HG02884 (cell line): ENCODE results near the gene MYO15A.

Source experiments
- ATAC-seq: cut with Tn5 transposase; IDR thresholded peaks from one replicate; pipeline ENCODE4 v1.9.1; 2021; ENCODE audit warnings: mild to moderate bottlenecking, moderate library complexity; ENCODE audit not compliant: unreplicated experiment

Gene MYO15A, protein sequence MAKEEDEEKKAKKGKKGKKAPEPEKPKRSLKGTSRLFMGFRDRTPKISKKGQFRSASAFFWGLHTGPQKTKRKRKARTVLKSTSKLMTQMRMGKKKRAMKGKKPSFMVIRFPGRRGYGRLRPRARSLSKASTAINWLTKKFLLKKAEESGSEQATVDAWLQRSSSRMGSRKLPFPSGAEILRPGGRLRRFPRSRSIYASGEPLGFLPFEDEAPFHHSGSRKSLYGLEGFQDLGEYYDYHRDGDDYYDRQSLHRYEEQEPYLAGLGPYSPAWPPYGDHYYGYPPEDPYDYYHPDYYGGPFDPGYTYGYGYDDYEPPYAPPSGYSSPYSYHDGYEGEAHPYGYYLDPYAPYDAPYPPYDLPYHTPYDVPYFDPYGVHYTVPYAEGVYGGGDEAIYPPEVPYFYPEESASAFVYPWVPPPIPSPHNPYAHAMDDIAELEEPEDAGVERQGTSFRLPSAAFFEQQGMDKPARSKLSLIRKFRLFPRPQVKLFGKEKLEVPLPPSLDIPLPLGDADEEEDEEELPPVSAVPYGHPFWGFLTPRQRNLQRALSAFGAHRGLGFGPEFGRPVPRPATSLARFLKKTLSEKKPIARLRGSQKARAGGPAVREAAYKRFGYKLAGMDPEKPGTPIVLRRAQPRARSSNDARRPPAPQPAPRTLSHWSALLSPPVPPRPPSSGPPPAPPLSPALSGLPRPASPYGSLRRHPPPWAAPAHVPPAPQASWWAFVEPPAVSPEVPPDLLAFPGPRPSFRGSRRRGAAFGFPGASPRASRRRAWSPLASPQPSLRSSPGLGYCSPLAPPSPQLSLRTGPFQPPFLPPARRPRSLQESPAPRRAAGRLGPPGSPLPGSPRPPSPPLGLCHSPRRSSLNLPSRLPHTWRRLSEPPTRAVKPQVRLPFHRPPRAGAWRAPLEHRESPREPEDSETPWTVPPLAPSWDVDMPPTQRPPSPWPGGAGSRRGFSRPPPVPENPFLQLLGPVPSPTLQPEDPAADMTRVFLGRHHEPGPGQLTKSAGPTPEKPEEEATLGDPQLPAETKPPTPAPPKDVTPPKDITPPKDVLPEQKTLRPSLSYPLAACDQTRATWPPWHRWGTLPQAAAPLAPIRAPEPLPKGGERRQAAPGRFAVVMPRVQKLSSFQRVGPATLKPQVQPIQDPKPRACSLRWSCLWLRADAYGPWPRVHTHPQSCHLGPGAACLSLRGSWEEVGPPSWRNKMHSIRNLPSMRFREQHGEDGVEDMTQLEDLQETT (N-terminal part only)

DNA sequence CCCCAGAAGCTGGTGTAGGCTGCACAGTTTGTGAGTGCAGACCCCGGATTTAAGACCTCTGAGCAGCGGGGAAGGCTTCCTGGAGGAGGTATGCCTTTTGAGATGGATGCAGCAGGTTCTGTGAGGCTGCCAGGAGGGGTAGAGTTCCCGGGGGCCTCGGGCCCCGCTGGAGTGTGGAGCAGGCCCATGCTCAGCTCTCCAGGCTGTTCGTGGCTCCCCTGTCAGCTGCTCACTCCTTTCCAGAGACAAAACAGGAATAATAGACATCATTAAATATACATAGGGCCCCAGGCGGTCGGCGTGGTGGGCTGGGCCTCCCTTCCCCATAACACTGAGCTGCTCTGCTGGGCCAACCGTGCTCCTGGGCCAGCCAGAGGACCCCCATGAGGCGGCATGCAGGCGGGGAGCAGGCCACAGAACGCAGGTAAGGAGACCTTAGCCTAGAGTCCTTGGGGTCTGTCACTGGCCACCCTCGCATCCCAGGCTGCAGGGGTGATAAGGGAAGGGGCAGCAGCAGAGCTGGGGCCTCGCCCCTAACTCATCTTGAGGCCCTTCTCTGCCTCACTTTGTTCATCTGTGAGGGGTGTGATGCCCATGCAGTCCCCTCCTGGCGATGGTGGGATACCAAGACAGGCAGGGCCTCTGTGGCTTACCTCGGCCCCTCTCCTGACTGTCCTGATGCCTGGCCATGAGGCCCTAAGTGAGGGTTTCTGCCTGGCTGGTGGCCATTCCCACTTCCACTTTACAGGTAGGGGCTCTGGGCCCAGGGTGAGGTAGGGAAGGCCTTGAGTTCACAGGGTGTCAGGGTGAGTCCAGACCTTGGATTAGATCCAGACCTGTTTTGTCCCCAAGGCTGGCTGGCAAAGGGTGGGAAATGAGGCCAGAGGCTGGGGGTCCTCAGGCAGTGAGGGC, at the start of gene MYO15A:
MYO15A (plus strand) TSS at position 356 of the 912 bp plus-strand sequence. CDS start 10,045 bp downstream, outside the sequence.
- ATAC-seq = no peak

DNA sequence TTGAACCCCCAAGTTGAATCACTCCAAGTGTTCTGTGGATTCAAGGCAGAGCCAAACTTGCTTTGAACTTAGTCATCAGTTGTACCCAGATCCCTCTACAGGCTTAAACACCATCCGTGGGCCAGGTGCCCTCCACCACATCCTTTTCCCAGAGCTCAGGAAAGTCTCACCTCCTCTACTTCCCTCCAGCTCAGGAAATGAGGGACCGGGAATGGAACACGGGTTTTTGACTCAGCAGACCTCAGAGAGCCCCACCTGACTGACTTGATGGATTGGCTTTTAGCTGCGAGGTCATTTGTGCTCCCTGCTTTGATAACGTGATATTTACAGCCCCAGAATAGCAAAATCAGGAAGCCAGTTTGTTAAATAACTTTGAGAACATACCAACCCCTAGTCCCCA, 49.3 kb upstream of the MYO15A start:
- ATAC-seq = no peak

DNA sequence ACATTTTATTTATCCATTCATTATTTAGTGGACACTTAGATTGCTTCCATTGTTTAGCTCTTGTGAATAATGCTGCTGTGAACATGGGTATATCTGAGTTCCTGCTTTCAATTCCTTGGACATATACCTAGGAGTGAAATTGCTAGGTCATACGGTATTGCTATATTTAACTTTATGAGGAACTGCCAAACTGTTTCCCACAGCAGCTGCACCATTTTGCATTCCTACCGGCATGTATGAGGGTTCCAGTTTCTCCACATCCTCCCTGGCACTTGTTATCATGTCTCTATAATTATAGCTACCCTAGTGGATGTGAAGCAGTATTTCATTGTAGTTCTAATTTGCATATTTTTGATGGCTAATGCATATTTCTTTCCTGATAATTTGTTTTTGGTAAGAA, 44.5 kb upstream of the MYO15A start:
- no peak for ATAC-seq

DNA sequence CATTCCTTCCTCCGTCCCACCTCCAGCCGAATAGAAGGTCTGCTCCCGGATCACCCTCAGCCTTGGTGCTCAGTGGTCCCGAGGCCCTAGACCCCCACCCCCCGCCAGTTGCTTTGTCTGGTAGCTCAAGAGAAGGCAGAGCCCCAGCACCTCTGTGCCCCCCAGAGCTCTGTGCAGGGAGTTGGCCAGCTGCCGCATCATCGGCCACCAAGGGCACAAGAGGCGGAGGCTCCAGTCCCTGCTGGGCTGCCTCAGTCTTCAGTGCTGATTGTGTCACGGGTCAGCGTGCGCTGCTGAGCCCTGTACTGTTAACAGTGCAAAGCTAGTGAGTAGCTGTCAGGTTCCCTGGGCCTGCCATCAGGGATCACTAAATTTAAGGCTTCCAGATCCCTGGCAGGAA, 43.0 kb upstream of the MYO15A start:
- no peak for ATAC-seq

DNA sequence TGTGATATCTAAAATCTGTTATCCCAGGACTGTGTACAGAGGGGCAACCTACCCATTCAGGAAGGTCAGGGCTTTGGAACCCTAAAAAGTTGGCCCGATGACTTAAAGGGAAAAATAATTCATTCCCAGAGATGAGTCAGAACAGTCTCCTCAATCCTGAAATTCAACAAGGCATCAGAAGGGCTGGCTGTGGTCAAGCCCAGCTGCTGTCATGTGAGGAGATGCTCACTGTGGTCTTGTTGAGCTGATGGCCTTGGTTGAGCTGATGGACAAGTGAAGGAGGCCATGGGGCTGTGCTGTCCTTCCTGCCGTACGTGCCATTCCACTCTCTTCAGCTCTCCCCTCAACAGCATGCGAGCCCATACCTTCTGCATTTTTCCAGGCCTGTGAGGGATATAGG, 41.7 kb upstream of the MYO15A start:
- no peak for ATAC-seq

DNA sequence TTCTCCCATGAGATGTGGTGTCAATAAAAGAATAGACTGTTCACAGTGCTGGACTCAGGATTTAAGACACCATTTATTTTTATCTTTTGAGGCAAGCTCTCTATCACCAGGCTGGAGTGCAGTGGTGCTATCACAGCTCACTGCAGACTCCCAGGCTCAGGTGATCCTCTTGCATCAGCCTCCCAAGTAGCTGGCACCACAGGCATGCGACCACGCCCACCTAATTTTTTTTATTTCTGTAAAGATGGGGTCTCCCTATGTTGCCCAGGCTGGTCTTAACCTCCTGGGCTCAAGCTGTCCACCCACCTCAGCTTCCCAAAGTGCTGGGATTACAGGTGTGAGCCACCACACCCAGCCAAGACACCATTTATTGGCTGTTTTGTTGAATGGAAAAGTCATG, 39.5 kb upstream of the MYO15A start:
- no peak for ATAC-seq

DNA sequence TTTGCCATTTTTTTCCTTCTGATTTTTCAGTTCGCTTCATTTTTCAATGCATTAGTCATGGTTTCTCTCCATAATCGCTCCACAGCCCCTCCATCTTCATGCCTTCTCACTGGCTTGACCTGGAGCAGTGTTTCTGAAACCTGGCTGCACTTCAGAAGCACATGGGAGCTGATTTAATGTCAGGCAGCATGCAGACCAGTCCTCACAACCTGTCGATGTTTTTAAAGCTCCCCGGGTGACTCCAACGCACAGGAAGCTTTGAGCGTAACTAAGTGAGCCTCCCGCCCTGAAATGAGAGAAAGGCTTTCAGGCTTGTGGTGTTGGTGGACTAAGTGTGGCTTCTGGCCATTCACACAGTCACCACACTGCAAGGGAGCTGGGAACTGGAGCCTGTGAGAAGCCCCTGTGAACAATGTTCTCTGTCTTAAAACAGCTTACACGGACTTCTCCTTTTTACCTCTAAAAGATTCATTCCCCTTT, 37.7 kb upstream of the MYO15A start:
- no peak for ATAC-seq

DNA sequence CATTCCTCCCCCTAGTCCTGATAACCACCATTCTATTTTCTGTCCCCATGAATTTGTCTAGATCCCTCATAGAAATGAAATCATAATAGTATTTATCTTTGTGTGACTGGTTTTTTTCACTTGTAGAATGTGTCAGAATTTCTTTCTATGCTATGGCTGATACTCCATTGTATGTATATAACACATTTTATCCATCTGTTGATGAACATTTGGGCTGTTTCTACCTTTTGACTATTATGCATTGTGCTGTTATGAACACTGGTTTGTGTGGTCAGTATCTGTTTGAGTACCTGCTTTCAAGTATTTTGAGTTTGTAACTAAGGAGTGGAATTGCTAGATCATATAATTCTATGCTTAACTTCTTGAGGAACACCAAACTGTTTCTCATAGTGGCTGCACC, 36.8 kb upstream of the MYO15A start:
- ATAC-seq = no peak

DNA sequence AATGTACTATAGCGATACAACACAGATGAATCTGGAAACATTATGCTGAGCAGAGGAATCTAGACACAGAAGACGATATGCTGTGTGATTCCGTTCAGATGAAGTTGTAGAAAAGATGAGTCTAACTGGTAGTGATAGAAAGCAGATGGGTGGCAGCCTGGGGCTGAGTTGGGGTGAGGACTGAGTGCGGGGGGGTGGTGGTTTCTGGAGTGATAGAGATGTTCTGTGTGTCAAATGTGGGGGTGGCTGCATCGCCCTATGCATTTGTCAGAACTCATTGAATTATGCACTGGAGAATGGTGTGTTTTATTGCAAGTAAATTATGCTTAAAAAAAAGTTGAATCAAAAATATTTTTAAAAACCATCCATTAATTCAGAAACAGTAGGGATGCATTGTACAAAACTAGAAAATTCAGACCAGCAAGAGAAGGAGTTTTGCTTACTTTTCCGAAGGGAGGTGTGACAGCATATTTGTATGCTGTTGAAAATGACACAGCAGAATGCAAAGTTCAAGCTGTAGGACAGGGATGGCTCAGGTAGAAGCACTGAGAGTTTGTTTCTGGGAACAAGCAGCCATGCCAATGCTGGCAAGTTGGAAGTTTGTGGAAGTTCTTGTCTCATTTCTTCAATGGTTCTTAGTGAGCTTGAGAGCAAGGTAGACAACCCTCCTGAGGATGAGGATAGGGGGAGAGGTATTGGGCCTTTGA, 33.8 kb upstream of the MYO15A start:
- no peak for ATAC-seq

DNA sequence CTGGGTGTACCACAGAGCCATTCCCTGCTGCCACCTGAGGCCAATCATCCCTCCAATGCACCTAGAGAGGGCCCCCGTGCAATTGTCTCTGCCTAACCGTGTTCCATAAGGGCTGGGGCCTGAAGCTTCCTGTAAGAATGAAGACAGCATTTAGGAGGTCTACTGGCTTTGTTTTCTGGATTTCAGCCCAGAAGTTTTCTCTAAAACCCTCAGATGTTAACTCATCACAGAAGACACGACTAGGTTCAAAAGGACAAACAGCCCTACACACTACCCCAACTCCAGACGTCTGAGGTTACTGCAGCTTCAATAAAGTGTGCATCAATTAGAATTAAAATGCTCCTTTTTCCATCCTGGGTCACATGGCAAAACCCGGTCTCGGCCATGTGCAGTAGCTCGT, 31.6 kb upstream of the MYO15A start:
- ATAC-seq = no peak

DNA sequence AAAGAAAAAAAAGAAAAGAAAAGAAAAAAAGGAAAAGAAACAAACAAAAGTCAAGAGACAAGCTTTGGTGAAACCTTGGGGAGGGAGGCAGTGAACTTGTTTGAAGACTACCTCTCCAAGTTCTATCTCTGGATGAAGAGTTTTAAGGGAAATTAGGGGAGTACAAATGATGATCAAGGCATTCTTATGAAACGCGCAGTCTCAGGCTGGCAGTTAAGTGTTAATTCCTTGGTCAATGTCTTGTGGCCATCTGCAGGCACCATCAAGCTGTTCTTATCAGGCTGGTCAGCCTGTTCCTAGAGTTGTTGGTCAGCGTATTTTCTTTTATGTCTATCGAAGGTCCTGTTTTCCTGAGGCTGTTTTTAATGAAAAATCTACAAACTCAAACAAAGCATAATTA, 29.0 kb upstream of the MYO15A start:
- no peak for ATAC-seq

DNA sequence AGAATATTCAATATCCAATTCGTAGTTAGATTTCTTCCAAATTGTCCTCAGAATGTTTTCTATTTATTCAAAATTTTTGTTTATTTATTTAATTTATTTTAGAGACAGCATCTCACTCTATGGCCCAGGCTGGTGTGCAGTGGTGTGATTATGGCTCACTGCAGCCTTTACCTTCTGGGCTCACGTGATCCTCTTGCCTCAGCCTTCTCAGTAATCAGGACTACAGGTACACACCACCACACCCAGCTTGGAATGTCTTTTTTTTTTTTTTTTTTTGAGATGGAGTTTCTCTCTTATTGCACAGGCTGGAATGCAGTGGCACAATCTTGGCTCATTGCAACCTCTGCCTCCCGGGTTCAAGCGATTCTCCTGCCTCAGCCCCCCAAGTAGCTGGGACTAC, 24.3 kb upstream of the MYO15A start:
- ATAC-seq = no peak

DNA sequence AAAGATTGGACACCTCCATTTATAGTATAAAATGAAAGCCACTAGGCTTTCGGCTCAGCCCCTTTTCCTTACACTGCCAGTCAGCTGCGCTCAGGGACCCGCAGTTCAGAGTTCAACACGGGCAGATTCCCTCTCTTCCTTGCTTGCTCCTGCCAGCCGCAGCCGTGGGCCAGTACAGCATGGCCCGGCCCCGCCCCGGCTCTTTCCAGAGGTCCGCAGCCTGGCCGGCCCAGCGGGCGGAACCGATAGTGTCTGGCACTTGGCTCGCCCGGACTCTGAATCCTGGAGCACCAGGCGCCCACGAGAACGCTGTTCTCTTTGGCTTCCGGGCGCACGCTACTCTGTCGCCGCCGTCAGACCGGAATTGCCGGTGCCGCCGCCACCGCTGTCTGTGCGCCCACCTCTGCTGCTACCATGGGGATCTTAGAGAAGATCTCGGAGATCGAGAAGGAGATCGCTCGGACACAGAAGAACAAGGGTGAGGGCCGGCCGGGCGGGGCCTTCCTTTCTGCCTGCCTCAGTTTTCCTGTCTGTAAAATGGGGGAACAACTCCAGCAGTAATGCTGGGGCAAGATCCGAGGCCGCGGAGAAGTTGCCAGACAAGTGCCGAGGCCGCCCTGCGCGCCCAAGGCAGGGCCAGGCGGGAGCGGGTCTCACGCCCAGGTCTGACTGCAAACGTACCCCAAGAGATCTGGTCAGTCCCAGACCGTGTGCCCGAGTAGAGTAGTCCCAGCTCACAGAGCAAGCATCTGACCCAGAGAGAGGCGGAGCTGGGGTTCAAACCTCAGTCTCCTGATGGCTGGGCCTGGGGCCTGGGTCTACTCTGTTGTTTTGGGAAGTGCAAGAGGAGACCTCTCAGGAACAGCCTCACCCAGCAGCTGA, 20.7 kb upstream of the MYO15A start, which contains the start of gene DRG2:
DRG2 (plus strand) TSS at position 339 of the 882 bp plus-strand sequence; CDS start at position 415, 76 bp downstream.
- ATAC-seq = peak; percentile 74

DNA sequence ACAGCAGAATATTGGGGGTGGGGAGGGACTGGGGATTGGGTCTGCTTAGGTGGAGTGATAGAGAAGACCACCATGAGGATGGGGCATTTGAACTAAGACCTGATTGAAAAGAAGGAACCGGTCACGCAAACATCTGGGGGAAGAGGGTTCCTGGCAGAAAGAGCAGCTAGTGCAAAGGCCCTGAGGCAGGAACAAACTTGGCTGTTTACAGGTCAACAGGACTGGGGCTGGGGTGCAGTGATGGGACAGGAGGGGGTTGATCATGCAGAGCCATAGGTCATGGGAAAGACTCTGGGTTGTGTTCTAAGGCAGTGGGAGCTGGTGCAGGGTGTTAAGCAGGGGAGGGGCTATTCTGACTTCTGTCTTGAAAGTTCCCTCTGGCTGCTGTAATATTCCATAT, 18.9 kb upstream of the MYO15A start:
- ATAC-seq = no peak

DNA sequence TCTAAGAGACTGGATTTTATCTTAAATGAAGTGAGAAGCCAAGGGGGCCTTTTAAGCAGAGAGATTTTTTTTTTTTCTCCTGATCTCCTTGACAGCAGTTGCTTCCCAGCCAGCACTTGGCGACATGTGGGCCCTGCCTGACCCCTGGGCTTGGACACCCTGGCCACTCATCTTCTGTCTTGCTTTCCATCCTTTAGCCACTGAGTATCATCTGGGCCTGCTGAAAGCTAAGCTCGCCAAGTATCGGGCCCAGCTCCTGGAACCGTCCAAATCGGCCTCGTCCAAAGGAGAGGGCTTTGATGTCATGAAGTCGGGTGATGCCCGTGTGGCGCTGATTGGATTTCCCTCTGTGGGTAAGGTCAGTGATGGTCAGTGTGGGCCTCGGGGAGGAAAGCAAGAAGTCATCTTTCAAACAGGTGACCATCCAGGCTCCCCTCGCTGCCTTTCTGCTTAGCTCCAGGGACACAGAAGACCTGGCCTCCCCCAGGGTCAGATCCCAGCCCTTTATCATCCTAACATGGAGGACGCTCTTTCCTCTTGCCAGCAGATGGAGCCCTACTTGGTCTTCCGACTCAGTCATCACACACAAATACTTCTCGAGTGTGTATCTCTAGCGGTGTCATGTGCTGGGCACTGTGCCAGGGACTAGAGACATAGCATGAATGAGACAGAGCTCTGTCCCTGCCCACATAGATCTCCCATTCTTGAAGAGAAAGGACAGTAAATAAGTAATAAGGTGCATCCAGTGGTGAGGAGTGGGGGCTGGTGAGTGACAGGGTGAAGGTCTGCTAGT, 14.7 kb upstream of the MYO15A start:
- ATAC-seq = no peak

DNA sequence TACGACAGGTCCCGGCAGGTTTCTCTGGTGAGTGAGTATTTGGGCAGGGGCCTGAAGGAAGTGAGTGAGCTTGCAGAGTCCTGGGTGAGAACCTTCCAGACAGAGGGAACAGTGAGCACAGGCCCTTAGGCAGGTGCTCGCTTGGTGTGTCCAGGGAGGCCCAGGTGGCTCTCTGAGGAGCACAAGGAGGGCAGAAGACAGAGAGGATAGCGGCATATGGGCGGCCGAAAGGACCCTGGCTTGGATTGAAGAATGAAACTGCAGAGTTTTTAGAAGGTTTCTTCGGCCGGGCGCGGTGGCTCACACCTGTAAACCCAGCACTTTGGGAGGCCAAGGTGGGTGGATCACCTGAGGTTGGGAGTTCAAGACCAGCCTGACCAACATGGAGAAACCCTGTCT, 14.1 kb upstream of the MYO15A start:
- ATAC-seq = no peak

DNA sequence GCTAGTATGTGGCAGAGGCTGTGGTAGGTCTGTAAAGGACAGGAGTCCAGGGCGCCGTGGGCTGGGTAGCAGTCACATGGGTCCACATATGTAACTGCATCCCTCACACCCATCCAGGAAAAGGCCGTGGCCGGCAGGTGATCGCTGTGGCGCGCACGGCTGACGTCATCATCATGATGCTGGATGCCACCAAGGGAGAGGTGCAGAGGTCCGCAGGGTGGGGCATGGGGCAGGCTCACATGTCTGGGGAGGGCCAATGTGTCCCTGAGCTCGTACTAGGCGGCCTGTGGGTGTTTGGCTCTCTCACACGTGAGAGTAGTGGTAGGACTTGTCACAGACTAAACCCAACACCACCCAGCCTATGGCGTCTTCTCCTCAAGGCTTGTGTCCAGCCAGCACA, 9.0 kb upstream of the MYO15A start:
- no peak for ATAC-seq

DNA sequence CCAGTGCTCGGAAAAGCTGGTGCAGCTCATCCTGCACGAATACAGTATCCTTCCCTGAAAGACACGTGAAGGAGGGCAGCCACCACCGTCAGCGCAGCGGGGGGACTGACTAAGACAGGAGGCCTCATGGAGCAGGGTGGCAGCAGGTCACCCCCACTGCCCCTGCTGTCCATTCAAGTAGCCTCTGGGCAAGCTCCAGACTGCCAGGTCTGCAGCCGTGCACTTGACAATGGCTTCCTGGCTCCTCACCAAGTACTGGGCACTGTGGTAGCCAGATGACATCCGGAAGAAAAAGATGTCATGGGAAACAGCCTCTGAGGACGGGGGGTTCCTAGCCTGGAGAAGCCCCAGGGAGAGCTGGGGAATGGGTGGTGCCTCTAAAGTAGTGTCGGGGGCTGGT, 7.9 kb upstream of the MYO15A start:
- no peak for ATAC-seq
